Lower leg skin (tissue), 3 donors: ENCODE results near the gene PPP1R2B.

Source experiments
- CTCF ChIP-seq, 3 donors: fragments of 450-650 bp; IDR thresholded peaks; one replicate each; pipeline ENCODE4 v1.5.1; 2016; ENCODE audit warnings: antibody characterized with exemption in 3 of 3, mild to moderate bottlenecking in 3 of 3, moderate library complexity in 2 of 3
- POLR2A ChIP-seq, 2 donors: fragments of 450-650 bp; IDR thresholded peaks; one replicate each; pipeline ENCODE4 v1.6.1; 2016 to 2017; ENCODE audit warnings: antibody characterized with exemption in 2 of 2, mild to moderate bottlenecking in 1 of 2, moderate library complexity in 1 of 2

- TF ChIP-seq CTCF (IDR thresholded peaks at IDR 0.05), result no peak
- TF ChIP-seq POLR2A (IDR thresholded peaks at IDR 0.05), result no peak
These were observed 20.4 kb downstream of the PPP1R2B start for GRCh38 chr5:156870498-156870839.
